Measurements from ENCODE around the gene PSPN. TPM values are rescaled to one million over a fixed set of nuclear protein-coding genes. Genes with fewer than 3 reads are reported as not detected.

PSPN gene
- total and polyA plus RNA-seq, 9 of the 15 experiments (the other 6 are each of a cell fraction or from before 2014, with no cell fraction given), result 0.21 to 1.1 (median 0.58) TPM

GRCh38 chr19:6362351-6362801 is 13.4 kb downstream of the PSPN start:
- peak; percentile 35 for FAIRE-seq
- WGBS (ENCODE audit: insufficient coverage, low coverage, missing lambda C conversion rate), result 35% methylated on average over 11 of the region's 11 CpGs
- intact Hi-C loops (cut with micrococcal nuclease), result no loop called here

More at GRCh38 chr19:6362351-6362801, 13.4 kb downstream of the PSPN start:
- H4K20me1 ChIP-seq (replicated peaks; ENCODE audit: control insufficient read depth, insufficient read depth, low read length), result no peaks in the 10 kb centered on the region
- no peaks in the 10 kb centered on the region for H3K27me3 ChIP-seq (ENCODE audit: control insufficient read depth in 2 of 2, insufficient read depth in 2 of 2, low read length in 2 of 2)
- peak overlapping the region; percentile 84 for H3K4me3 ChIP-seq
- no peak overlapping the region for H2AFZ ChIP-seq (ENCODE audit: low read depth, low read length)
- ATAC-seq (no peak), DNase-seq (ENCODE audit: extremely low read depth in 1 of 4, low spot score in 3 of 4) (no peak)
- ChIA-PET POLR2A (interaction anchor here (0.8 to 3.4 kb wide), 2 partner anchors 9 to 11 kb away, joined by 4 to 29 read pairs; partner anchors contain the start of gene ALKBH7), CTCF (ENCODE audit: low intra/inter-chr PET ratio) (no interaction called here)
- H3K36me3 ChIP-seq (ENCODE audit: control insufficient read depth, insufficient read depth, low read length), result peaks cover 42% of the 10 kb centered on the region; the same call in 2 of the 3 replicates
- peaks cover 17% of the 10 kb centered on the region for H3K79me2 ChIP-seq (ENCODE audit: control insufficient read depth, insufficient read depth, low read length)
- peak overlapping the region; percentile 81 for H3K27ac ChIP-seq (ENCODE audit: extremely low read depth, low read depth, low read length)
- peaks cover 8 to 35% of the 10 kb centered on the region in 2 experiments; a peak in 4 of 5 replicates for H3K4me1 ChIP-seq (replicated peaks in 1 of 2; ENCODE audit: control insufficient read depth in 2 of 2, insufficient read depth in 2 of 2, low read length in 2 of 2)
- TSS peak; percentile 70 for BruUV-seq (replicated peaks)
- H3K9me1 ChIP-seq (ENCODE audit: control insufficient read depth, insufficient read depth, low read length), result no peaks in the 10 kb centered on the region
- no peaks in the 10 kb centered on the region for H3K9me3 ChIP-seq (replicated peaks; ENCODE audit: control insufficient read depth, insufficient read depth, low read depth, low read length)
- TF ChIP-seq CHD7 (IDR thresholded peaks at IDR 0.05; ENCODE audit: low read depth, low read length), result no peak
- peak; percentile 2; the same call in 1 of the 2 replicates for TF ChIP-seq MTA1 (IDR thresholded peaks at IDR 0.05; ENCODE audit: borderline replicate concordance)
- no peak for TF ChIP-seq ETV6 (IDR thresholded peaks at IDR 0.05; ENCODE audit: borderline replicate concordance in 1 of 2, low read depth in 2 of 2, low read length in 1 of 2)
- TF ChIP-seq ETV6 (CRISPR knock-in tag; IDR thresholded peaks at IDR 0.05; ENCODE audit: borderline replicate concordance), result no peak
- TF ChIP-seq BCL6 (CRISPR knock-in tag; IDR thresholded peaks at IDR 0.05), result no peak
- H3K4me2 ChIP-seq (ENCODE audit: insufficient read depth, low read length), result peak overlapping the region; percentile 86
- in situ Hi-C loops (cut with MboI), result no loop called here
- H3K9ac ChIP-seq (ENCODE audit: insufficient read depth in 1 of 2, low read depth in 2 of 2, low read length in 2 of 2), result peak overlapping the region; percentile 77 to 91
